ENCODE data around the gene RAET1L. TPM values are rescaled to one million over a fixed set of nuclear protein-coding genes. Genes with fewer than 3 reads are reported as not detected.
A peak's percentile ranks its signal among the peaks of the same experiment; 100 is the strongest.

Gene RAET1L
- total and polyA plus RNA-seq, 10 of the 15 experiments (the other 5 are each of a cell fraction or from before 2014, with no cell fraction given), result not detected

- TF ChIP-seq CTCF (IDR thresholded peaks at IDR 0.05 in 2 of 3, conservative IDR thresholded peaks at IDR 0.05 in 1 of 3; ENCODE audit: control insufficient read depth in 2 of 3, extremely low read depth in 1 of 3, insufficient read depth in 1 of 3, low read depth in 3 of 3, low read length in 3 of 3) (peak; percentile 48 to 49 (median 48); a peak in 5 of 6 replicates), ATF7 (IDR thresholded peaks at IDR 0.05; ENCODE audit: low read depth) (peak; percentile 69), ZBTB40 (IDR thresholded peaks at IDR 0.05; ENCODE audit: borderline replicate concordance) (no peak), ETV6 (conservative IDR thresholded peaks at IDR 0.05 in 1 of 2, IDR thresholded peaks at IDR 0.05 in 1 of 2; ENCODE audit: borderline replicate concordance in 1 of 2, low read depth in 1 of 2) (peak in 1 of 2 experiments; percentile 33; a peak in 1 of 4 replicates), ATF2 (IDR thresholded peaks at IDR 0.05; ENCODE audit: low read length) (peak; percentile 69; the same call in 1 of the 2 replicates), MTA3 (IDR thresholded peaks at IDR 0.05; ENCODE audit: borderline replicate concordance, low read length) (0 out of 2 replicates have a peak, but pooled peaks have one; percentile 44), POLR2A (IDR thresholded peaks at IDR 0.05; ENCODE audit: low read depth, low read length) (no peak), RUNX3 (IDR thresholded peaks at IDR 0.05; ENCODE audit: low read length) (peak; percentile 89), NFYB (IDR thresholded peaks at IDR 0.05; ENCODE audit: insufficient read depth, low read depth, low read length) (no peak), ZZZ3 (IDR thresholded peaks at IDR 0.05; ENCODE audit: control insufficient read depth, insufficient read length, low read depth) (no peak), BCL11A (IDR thresholded peaks at IDR 0.05; ENCODE audit: low read depth, low read length) (peak; percentile 43; the same call in 1 of the 2 replicates), BRCA1 (IDR thresholded peaks at IDR 0.05; ENCODE audit: low read depth, low read length) (no peak), RAD21 (IDR thresholded peaks at IDR 0.05; ENCODE audit: insufficient read depth, low read depth, low read length) (peak; percentile 19; the same call in 1 of the 2 replicates)
These were observed 18.3 kb downstream of the RAET1L start (continued) for GRCh38 chr6:150006961-150007464.
